ENCODE measurements around the gene ZNF473.

The ZNF473 gene

DNA sequence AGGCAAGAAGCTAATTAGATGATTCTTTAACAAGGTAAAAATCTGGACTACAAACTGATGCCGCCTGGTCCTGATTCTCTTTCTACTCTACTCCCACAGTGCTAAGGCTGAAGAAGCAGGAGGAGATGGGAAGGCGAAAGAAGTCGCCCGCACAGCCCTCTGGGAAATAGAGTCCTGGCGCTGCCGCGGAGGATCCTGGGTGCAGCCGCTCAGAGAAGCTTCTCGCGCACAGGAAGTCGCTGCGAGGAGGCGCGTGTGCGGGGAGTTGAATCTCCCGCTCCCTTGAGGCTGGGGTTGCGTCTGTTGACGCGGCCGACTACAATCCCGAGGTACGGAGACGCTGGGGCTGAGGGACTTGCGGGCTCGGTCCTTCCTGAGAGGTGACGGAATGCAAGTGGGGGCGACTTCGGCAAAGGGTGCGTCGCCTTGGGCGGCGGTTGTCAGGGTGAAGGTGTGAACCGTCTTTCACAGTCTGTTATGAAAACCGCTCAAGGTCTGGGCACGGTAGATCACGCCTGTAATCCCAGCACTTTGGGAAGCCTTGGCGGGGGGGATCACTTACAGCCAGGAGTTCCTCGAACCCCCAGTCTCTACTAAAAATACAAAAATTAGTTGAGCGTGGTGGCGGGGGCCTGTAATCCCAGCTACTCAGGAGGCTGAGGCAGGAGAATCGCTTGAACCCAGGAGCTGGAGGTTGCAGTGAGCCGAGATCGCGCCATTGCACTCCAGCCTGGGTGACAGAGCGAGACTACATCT lies at the start of gene ZNF473:
ZNF473 (plus strand) TSS at position 212 of the 756 bp plus-strand sequence. CDS start 5,078 bp downstream, outside the sequence.
- peak; percentile 99 for DNase-seq

DNA sequence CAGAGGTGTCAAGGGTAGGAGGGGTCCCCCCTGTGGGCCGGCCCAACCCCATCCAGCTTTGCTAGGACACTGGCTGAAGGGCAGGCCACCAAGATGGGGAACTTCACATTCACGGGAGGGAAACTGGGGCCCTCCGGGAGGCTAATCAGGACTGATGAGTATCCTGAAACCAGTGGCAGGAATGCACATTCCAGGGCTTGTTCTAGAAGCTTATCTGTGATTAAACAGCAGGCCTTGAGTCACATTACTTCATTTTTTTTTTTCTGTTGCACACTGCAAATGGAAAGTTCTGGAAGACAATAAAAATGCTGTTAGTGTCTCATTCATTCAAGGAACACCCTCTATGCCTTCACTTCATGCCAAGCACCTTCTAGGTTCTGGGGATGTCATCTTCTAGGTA lies 49.3 kb upstream of the ZNF473 start:
- DNase-seq = no peak

DNA sequence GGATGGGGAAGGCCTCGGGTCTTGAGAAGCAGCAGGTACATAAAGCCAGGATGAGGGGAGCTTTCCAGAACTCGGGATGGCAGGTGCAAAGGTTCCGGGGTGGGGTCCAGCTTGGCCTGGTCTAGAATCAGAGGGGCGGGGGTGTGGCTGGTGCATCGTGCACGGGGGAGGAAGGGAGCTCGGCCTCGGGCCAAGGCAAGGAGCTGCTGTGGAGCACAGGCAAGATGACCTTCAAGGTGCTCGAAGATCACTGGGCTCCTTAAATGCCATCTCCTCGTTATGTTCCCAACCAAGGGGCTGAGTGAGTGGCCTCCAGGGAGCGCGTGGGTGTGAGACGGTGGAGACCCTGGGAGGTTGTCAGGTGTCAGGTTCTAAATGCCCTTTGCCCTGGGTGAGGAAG lies 48.7 kb upstream of the ZNF473 start:
- DNase-seq = no peak

DNA sequence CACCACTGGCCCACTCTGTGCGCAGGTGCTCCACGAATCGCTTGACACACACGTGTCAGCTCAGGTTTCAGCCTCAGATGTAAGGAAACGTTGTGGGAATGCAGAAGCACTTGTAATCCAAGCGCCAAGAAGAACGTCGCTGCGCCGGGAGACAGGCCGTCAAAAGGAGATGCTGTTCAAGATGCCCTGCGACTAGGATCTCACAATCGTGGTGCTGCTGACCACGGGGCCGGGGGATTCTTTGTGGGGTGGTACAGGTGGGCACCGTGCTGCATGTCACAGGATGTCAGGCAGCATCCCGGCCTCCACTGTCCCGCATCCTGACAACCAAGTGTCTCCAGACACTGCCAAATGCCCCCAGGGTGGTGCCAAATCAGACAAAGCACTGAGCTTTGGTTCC lies 47.9 kb upstream of the ZNF473 start:
- DNase-seq = no peak

DNA sequence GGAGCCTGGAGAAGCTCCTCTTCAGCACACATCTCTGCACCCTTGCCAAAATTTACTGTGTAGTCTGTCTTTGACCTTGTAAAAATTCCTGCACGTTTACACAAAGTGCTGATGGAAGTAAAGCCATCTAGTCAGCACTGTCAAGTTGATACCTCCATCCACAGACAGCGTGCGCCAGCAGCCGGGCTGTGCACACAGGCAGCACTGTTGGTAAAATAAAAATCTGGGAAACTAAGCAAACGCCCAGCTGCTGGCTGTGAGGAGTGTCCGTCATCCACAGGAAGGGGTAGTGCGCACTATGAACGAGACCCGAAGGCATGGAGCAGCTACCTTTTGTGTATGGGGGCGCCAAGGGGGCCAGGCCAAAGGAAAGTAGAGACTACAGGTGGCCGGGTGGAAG lies 47.5 kb upstream of the ZNF473 start:
- DNase-seq = no peak

DNA sequence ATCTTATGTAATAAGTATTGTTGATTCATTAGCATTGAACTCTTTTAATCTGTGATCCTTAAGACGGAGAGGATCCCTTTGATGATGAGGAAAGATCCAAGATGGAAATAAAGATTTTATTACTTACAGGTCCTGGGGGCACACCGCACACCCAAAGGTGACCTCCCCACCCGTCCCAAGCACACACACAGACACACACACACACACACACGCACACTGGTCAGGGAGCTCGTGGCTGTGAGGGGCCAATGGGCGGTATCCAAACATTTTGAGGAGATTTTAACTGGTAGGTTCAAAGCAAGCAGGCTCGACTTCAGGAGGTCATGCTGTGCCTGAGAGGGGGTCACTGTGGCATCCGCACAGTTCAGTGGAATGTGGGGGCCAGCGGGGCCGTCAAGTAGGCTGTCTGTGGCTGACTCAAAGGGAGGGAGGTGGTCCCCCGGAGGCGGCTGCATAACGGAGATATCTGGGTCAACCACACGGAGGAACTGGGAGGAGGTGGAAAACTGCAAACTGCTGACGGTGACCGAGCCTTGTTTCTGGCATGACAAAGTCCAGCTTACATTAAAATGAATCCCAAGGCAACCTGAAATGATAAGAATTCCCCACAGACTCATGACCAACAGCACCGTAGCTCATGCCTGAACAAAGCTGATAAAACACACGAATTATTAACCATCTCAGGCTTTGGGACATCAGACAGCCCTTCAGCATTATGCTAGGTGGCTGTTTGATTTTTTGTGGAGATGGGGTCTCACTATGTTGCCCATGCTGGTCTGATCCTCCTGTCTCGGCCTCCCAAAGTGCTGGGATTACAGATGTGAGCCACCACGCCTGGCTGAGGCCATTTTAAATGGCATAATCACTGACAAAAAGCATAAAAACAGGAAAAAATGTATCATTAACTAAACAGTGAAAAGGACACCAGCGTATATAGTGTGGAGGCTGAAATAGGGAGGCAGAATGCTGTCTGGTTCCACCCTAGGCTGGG lies 43.9 kb upstream of the ZNF473 start:
- DNase-seq = no peak

DNA sequence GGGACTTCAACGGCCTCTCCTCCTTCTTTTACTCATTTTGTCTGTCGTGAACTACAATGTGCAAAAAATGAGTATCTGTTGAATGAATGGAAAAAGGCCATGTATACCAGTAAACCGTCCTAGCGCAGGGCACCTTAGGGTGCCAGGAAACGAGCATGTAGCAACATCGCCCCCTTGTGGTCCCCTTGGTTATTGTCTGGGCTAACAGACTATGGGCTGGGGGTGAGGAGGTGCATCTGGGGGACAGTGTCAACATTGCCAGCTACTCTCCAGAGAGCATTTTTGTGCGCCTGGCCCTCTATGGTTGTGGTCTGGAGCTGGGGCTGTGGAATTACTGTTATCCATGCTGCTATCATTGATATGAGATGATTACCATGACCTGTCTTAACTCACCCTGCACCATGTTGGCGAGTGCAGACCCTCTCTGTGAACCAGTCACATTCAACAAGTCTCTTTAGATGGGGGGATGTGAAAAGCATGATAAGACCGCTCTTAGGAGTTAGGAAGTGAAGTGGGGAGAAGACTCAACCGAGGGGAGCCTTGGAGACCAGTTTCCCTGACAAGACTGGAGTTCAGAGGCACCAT lies 42.1 kb upstream of the ZNF473 start:
- DNase-seq = peak; percentile 63

DNA sequence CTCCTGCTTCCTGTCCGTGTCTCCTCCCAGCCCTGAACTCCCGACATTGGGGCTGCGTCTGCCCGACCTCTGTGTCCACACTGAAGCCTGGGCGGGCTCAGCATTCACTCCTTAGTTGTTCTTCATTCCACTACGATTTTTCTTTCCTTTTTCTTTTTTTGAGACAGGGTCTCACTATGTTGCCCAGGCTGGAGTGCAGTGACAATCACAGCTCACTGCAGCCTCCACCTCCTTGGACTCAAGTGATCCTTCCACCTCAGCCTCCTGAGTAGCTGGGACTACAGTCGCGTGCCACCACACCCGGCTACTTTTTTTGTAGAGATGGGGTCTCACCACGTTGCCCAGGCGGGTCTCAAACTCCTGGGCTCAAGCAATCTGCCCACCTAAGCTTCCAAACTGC lies 41.3 kb upstream of the ZNF473 start:
- DNase-seq = no peak

DNA sequence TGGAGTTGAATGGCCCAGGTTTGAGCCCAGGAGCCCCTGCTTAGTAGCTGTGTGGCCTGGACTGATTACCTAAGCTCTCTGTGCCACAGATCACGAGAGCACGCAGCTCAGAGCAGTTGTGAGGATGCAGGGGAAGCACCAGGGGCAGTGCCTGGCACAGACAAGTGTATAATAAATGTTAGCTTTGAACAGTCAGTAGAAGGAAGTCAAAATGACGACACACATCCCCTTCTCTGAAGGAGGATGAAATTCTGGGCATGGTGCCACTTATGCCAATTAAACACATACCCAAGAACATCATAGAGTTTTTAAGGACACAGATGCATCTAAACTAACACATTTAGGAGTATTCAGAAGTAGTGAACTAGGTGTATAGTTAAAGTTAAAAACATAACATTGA lies 39.9 kb upstream of the ZNF473 start:
- no peak for DNase-seq

DNA sequence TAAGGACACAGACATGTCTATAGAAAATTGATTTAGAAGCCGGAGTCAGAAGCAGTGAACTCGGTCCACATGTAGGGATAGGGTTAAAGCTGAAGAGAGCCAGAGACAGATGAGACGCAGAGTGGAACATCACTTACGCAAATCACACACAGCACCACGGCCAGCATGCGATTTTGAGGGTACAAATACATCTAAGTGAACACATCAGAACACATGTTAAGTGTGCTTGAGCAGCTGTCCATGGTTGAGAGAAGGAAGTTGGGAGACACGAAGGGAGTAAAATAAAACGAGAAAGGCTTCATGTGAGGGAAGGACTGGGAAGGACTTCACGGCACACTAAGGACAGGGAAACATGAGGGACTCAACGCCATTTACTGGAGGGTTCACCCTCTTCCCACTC lies 39.5 kb upstream of the ZNF473 start:
- DNase-seq = no peak

DNA sequence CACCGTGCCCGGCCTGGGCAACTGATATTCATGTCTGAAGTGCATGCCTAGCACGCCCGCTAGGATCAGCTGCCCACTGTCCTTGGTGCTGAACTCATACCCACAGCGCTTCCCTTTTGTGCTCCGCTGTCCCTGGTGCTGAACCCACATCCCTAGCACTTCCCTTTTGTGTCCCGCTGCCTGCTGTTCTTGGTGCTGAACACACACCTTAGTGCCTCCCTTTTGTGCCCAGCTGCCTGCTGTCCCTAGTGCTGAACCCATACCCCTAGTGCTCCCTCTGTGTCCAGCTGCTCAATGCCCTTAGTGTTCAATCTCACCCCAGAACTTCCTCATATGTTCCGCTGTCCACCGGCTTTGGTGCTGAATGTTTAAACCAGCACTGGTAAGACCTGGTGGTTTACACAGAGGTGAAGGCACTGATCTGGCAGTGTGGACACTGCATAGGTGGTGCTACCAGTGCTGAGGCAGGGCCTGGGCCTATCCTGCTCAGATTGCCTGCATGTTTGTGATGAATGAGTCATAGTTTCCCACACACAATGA lies 38.6 kb upstream of the ZNF473 start:
- no peak for DNase-seq

DNA sequence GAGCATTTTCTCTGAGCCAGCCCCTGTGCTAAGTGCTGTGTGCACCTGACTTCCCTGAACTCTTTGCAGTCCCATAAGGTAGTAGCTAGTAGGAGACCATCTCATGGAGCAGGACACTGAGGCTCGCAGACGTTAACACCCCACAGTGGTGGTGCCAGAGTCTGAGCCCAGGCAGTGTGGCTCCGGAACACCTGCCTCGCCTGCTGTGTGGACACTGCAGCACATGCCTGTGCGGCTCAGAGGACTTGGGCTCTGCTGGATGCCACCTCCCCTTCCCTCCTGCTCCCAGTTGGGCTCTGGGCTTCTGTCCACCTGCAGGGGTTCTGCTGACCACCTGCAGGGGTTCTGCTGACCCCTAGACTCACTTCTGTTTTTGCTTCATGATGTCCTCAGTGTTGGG lies 37.8 kb upstream of the ZNF473 start:
- DNase-seq = no peak

DNA sequence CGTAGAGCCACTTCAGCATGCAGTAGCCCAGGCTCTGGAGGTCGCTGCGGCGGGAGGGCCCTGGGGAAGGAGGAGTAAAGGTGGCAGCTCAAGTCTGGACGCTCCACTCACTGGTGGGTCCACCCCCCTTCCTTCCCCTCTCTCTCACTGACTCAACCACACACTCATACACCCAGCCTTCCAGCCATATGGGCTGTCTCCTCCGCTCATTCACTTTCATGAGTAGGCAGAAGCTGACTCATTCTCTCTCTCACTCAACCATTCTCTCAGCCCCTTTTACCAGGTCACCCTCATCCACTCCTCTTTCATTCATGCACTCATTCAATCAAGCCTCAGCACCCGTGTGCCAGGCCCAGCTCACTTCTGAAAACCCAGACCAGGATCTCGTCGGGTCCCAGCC lies 37.4 kb upstream of the ZNF473 start:
- no peak for DNase-seq

DNA sequence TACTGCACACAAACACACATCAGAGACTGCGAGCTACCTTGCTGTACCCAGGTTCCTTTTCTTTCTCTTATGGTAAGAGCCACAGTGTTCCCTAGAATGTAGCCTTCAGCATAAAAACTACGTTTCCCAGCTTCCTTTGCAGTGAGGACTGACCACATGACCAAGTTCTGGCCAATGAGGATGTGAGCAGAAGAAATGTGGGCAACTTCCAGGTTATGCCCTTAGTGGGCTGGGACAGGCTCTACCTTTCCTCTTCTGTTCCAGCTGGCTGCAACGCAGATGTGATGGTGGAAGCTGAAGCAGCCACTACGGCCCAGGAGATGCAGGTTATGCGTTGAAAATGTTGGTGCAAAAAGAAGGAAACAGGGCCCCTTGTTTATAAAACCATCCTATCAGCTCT lies 28.1 kb upstream of the ZNF473 start:
- DNase-seq = no peak

DNA sequence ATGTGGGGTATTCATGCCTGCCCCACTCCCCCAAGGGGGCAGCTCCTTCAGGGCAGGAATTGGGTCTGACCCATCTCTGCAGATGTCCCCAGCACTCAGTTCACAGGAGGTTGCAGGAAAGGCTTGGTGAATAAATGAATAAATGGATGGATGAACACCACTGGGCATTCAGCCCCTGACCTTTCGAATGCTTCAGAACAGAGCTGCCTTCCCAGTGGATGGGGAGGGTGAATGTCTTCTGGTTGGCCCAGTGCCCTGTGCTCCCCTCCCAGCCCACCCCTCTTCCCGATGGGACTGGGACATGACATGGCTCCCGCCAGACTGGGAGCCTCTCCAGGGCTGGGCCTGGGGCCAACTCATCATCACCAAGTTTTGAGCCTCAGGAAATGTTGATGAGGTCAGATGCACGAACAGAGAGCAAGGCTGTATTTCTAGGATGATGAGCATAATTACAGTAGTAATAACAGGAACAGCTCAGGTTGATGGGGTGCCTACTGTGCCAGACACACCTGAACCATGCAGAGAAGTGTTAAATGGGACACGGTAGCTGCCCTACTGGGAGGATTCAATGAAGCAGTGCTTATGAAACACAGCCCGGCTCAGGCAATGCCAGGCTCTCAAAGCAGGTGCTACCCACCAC lies 26.3 kb upstream of the ZNF473 start:
- DNase-seq = no peak

DNA sequence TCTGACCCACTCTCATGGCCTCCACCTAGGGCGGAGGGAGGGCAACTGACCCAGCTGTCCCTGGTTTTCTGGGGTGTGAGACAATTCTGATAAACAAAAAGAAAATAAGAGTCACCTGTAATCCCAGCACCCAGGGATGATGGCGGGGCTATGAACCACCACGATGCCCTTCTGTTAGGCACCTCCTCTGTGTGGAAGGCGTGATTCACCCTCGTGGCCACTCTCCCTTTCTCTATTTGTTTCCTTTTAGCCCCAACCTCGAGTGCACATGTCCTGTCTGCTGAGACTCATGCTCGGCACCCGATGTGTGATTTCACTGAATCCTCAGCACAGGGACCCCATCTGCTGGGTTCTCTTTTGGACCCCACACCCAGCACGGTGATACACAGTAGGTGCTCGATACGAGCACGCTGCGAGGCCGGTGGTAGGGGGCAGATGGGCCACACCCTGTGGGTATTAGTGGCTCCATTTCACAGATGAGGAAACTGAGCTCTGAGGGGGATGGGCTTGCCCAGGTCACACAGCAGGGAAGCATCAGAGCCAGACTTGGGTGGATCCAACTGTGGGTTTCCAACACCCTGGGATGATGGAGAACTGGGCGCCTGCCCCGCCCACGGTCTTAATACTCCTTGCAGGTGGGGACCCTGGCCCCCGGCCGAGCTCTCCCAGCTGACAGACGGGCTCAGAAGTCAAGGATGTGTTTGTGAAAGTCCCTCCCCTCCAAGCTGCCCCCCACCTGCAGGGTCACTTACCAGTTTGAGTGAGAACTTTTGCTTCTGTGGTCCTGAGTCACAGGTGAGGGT lies 25.6 kb upstream of the ZNF473 start:
- DNase-seq = no peak

DNA sequence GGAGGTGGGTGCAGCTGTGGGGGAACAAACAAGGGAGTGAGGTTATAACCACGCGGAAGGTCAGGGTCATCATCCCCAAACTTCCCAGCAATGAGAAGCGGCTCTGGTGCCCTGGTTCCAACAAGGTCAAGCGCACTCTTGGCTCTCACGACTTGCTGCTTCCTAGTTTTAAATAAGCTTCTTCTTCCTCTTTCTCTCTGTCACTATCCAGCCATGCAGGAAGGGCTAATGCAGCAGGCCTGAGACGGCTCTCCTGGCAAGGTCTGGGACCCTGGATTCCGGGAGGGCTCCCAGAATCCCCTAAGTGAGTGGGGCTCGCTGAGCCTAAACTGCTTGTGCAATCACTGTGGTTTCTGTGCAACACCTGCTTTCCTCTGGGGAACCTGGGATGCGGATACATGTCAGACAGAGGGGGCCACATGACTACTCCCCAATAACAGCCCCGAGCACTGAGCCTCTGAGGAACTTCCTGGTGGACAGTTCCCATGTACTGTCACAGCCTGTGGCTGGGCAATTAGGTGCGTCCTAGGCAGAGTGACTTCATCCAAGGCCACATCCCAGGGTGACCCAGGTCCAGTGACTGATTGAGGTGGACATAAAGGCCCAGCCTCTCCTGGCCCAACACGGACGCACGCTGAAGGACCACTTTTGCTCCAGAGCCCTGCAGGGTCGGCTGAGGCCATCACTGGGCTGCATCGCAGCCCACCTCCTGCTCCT lies 24.8 kb upstream of the ZNF473 start:
- no peak for DNase-seq

DNA sequence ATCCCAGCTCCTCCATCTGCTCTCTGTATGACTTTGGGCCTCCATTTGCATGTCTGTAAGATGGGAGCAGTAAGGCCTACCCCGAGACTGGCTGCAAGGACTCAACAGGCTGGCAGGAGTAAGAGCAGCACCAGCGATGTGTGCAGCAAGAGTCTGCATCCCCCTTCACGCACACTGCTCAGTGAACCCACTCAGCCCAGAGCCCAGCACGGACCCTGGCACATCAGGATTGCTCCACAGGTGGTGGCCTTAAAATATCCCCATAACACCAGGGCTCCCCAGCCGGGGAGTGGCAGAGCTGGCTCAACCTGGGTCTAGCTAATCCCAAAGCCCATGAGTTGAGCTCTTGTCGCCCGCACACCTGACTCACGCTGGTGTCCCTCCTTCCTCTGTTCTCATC lies 24.0 kb upstream of the ZNF473 start:
- no peak for DNase-seq

DNA sequence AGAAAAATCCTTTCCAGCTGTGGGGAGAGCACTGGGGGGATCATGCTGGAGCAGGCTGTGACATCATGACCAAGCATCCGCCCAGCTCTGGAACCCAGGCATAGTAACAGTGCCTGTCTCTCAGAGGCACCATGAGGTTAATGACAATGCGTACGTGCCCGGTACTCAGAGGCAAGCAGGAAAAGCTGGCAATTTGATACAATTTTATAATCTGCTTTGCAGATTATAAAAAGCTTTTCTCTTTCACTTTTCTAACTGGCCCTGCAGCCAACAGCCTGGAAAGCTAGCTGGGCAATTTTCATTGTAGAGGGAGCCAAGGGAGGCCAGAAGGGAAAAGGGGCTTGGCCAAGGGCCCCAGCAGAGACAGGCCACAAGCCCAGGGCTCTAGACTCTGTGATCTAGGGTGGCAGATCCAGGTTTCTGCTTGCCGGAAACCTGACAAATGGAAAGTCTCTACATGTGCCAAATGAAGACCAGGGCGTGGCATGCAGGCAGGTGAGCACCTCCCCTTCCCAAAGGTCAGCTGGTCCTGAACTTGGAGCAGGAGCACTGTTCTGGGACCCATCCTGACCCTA lies 23.3 kb upstream of the ZNF473 start:
- DNase-seq = no peak

DNA sequence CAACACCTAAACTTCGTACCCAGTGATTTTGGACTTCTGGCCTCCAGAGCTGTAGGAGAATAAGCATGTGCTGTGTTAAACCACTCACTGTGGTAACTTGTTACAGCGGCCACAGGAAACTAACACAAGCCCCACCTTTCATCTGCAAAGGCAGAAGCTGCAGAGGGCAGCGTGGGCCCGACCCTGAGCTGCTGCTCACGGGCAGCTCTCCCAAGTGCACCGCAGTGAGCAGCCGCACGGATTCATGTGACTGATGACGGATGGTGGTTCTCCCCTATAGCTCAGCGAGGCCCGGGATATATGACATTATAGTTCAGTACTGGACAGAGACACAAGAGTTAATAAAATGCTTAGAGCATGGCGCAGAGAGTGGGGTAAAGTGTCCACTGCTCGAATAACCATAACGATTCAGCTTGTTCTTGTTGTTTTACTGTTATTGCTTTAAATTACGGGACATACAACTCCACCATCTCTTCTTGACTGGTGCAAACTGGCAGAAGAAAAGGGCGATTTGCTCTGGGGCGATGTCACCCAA lies 22.5 kb upstream of the ZNF473 start:
- DNase-seq = no peak
